CD14-positive monocyte (primary cell): ENCODE data around the gene ISCA2. TPM values are rescaled to one million over a fixed set of nuclear protein-coding genes. Genes with fewer than 3 reads are reported as not detected.

Source experiments
- DNase-seq, 3 donors: peaks; one replicate each; pipeline ENCODE4 v3.0.0-alpha.2; 2011 to 2022
- H2AFZ ChIP-seq: 2 replicates; pipeline ENCODE4 v1.6.0; 2012; ENCODE audit warnings: mild to moderate bottlenecking, low read depth, low read length, inconsistent platforms; ENCODE audit not compliant: insufficient read depth, poor library complexity, severe bottlenecking
- H3K27ac ChIP-seq, 2 donors: 1 replicate in 1 of 2; 2 replicates in 1 of 2; pipeline ENCODE4 v1.5.1; 2012 to 2013; ENCODE audit warnings: low read length in 2 of 2, control low read depth in 1 of 2, inconsistent platforms in 1 of 2, low read depth in 1 of 2, mild to moderate bottlenecking in 1 of 2
- H3K27me3 ChIP-seq, 2 donors: one replicate each; pipeline versions ENCODE4 v1.6.0 to v1.6.1; 2011 to 2013; ENCODE audit warnings: low read length in 2 of 2; ENCODE audit not compliant: control insufficient read depth in 2 of 2, insufficient read depth in 2 of 2
- H3K36me3 ChIP-seq, 2 donors: replicated peaks in 1 of 2; 1 replicate in 1 of 2; 2 replicates in 1 of 2; pipeline versions ENCODE4 v1.5.1 to v1.6.1; 2012 to 2013; ENCODE audit warnings: low read length in 2 of 2, control low read depth in 1 of 2, inconsistent platforms in 1 of 2, mild to moderate bottlenecking in 1 of 2; ENCODE audit not compliant: insufficient read depth in 2 of 2, control insufficient read depth in 1 of 2
- H3K4me1 ChIP-seq, 2 donors: 1 replicate in 1 of 2; 2 replicates in 1 of 2; pipeline versions ENCODE4 v1.5.1 to v1.6.1; 2012 to 2013; ENCODE audit warnings: low read length in 2 of 2, control low read depth in 1 of 2, inconsistent platforms in 1 of 2, mild to moderate bottlenecking in 1 of 2, moderate library complexity in 1 of 2; ENCODE audit not compliant: insufficient read depth in 2 of 2, control insufficient read depth in 1 of 2
- H3K4me2 ChIP-seq: replicated peaks from 2 replicates; pipeline ENCODE3; 2012; ENCODE audit warnings: low read length, moderate library complexity, mild to moderate bottlenecking; ENCODE audit not compliant: poor library complexity, severe bottlenecking; ENCODE audit errors: extremely low read depth
- H3K4me3 ChIP-seq, 3 experiments: fragments of 200-600 bp in 1 of 3; sonication (generic) in 1 of 3; replicated peaks in 1 of 3; 1 replicate in 2 of 3; 2 replicates in 1 of 3; pipeline ENCODE4 v1.5.1; 2011 to 2013; ENCODE audit warnings: low read length in 3 of 3, mild to moderate bottlenecking in 3 of 3, control low read depth in 2 of 3, low read depth in 2 of 3, inconsistent platforms in 1 of 3, moderate library complexity in 1 of 3
- H3K79me2 ChIP-seq: 2 replicates; pipeline ENCODE4 v1.6.0; 2012; ENCODE audit warnings: mild to moderate bottlenecking, control low read depth, inconsistent platforms, low read length, moderate library complexity; ENCODE audit not compliant: insufficient read depth
- H3K9ac ChIP-seq: 2 replicates; pipeline ENCODE4 v1.6.0; 2017; ENCODE audit warnings: low read length, mild to moderate bottlenecking; ENCODE audit not compliant: insufficient read depth, poor library complexity, severe bottlenecking
- H3K9me3 ChIP-seq, 2 donors: replicated peaks in 1 of 2; 1 replicate in 1 of 2; 2 replicates in 1 of 2; pipeline versions ENCODE4 v1.5.1 to v1.6.1; 2012 to 2013; ENCODE audit warnings: low read length in 2 of 2, control low read depth in 1 of 2; ENCODE audit not compliant: control insufficient read depth in 1 of 2, insufficient read depth in 1 of 2
- H4K20me1 ChIP-seq: 2 replicates; pipeline ENCODE4 v1.6.0; 2012; ENCODE audit warnings: mild to moderate bottlenecking, low read length, control low read depth, moderate library complexity; ENCODE audit not compliant: insufficient read depth
- H3K27ac Mint-ChIP-seq, 7 donors: one replicate each; pipeline ENCODE4 v1.8.0; 2020; ENCODE audit warnings: mild to moderate bottlenecking in 7 of 7, mixed read lengths in 7 of 7, moderate library complexity in 6 of 7, inconsistent platforms in 2 of 7
- H3K27me3 Mint-ChIP-seq, 3 donors: one replicate each; pipeline ENCODE4 v1.8.0; 2021 to 2022; ENCODE audit warnings: low read depth in 3 of 3, mild to moderate bottlenecking in 3 of 3, mixed read lengths in 3 of 3, moderate library complexity in 3 of 3, inconsistent platforms in 1 of 3
- H3K36me3 Mint-ChIP-seq, 2 donors: one replicate each; pipeline ENCODE4 v1.8.0; 2020; ENCODE audit warnings: mixed read lengths in 2 of 2, inconsistent platforms in 1 of 2, mild to moderate bottlenecking in 1 of 2
- H3K4me1 Mint-ChIP-seq: one replicate; pipeline ENCODE4 v1.8.0; 2020; ENCODE audit warnings: mild to moderate bottlenecking, mixed read lengths
- H3K4me3 Mint-ChIP-seq, 2 donors: one replicate each; pipeline ENCODE4 v1.8.0; 2020; ENCODE audit warnings: mild to moderate bottlenecking in 2 of 2, mixed read lengths in 2 of 2, moderate library complexity in 1 of 2
- H3K9me3 Mint-ChIP-seq, 7 donors: one replicate each; pipeline ENCODE4 v1.8.0; 2020 to 2022; ENCODE audit warnings: mixed read lengths in 7 of 7, mild to moderate bottlenecking in 6 of 7, moderate library complexity in 6 of 7, inconsistent platforms in 2 of 7
- WGBS: methylation state at CpG from one replicate; pipeline ENCODE4 v1.1.5; 2013; ENCODE audit warnings: missing lambda C conversion rate; ENCODE audit not compliant: insufficient coverage; 5-methylcytosine and 5-hydroxymethylcytosine counted together
- intact Hi-C, 2 donors: fragments of 100-400 bp; cut with micrococcal nuclease; formaldehyde crosslinking; loops; one replicate each; pipeline versions ENCODE4 v1.15.0 to v1.15.1; 2023
- polyA plus RNA-seq, 3 donors: library from polyadenylated mRNA; depleted of rRNA in 1 of 3; unstranded in 2 of 3; stranded (reverse) in 1 of 3; fragments of 300-500 nt in 2 of 3; fragments of >200 nt in 1 of 3; fragmentation: Illumina TruSeq in 2 of 3; gene quantifications; 1 replicate in 2 of 3; 2 replicates in 1 of 3; pipeline ENCODE4 v1.2.3, GENCODE V29; 2012 to 2021
- TF ChIP-seq, protein P1 (sequence below): fragments of 200-600 bp; IDR thresholded peaks from one replicate; pipeline ENCODE4 v1.8.0; 2022; ENCODE audit warnings: antibody characterized with exemption, mild to moderate bottlenecking

ISCA2 gene
- polyA plus RNA-seq, 3 donors = 6.1 to 61.7 (median 55.9) TPM

DNA sequence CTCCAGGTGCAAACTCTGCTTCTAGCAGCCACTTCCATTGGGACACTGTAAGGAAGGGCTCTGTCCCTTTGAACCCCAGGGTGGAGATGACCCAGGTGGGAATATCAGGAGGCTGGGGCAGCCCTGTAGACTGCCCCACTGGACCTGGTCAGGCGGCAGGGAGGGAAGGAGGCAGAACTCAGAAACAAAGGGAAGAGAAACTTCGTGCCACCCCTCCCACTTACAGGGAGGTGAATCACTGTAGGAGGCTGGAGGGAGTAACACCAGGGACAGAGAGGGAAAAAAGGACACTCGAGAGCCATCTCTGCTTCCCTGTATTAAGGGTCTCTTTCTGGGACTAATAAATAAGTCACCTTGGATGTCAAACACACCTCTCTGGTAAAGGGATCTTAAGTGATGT, 37.4 kb downstream of the ISCA2 start:
- no peak overlapping the region for H3K27ac ChIP-seq
- intact Hi-C loops = no loop called here
- H3K4me3 Mint-ChIP-seq = no peak overlapping the region
- no peak overlapping the region for H3K9ac ChIP-seq
- no peak overlapping the region for H3K27ac Mint-ChIP-seq
- H3K36me3 Mint-ChIP-seq = no peaks in the 10 kb centered on the region
- H3K27me3 ChIP-seq = no peaks in the 10 kb centered on the region
- H3K27me3 Mint-ChIP-seq = peaks cover 2 to 3% (median 2%) of the 10 kb centered on the region in 3 donors
- TF ChIP-seq, protein P1, sequence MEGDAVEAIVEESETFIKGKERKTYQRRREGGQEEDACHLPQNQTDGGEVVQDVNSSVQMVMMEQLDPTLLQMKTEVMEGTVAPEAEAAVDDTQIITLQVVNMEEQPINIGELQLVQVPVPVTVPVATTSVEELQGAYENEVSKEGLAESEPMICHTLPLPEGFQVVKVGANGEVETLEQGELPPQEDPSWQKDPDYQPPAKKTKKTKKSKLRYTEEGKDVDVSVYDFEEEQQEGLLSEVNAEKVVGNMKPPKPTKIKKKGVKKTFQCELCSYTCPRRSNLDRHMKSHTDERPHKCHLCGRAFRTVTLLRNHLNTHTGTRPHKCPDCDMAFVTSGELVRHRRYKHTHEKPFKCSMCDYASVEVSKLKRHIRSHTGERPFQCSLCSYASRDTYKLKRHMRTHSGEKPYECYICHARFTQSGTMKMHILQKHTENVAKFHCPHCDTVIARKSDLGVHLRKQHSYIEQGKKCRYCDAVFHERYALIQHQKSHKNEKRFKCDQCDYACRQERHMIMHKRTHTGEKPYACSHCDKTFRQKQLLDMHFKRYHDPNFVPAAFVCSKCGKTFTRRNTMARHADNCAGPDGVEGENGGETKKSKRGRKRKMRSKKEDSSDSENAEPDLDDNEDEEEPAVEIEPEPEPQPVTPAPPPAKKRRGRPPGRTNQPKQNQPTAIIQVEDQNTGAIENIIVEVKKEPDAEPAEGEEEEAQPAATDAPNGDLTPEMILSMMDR = no peak
- DNase-seq = no peak
- H3K4me1 Mint-ChIP-seq = peaks cover 15% of the 10 kb centered on the region
- peaks cover 0 to 3% (median 0%) of the 10 kb centered on the region in 7 donors for H3K9me3 Mint-ChIP-seq
- H3K79me2 ChIP-seq = no peaks in the 10 kb centered on the region
- H4K20me1 ChIP-seq = no peaks in the 10 kb centered on the region
- H3K36me3 ChIP-seq = no peaks in the 10 kb centered on the region
- no CpG with 5 or more reads among the region's 3 CpGs for WGBS
- H3K9me3 ChIP-seq = no peaks in the 10 kb centered on the region
- H3K4me2 ChIP-seq = no peak overlapping the region
- peaks cover 0 to 8% of the 10 kb centered on the region in 2 donors for H3K4me1 ChIP-seq
- peak overlapping the region; percentile 24 for H2AFZ ChIP-seq
- H3K4me3 ChIP-seq = no peak overlapping the region

DNA sequence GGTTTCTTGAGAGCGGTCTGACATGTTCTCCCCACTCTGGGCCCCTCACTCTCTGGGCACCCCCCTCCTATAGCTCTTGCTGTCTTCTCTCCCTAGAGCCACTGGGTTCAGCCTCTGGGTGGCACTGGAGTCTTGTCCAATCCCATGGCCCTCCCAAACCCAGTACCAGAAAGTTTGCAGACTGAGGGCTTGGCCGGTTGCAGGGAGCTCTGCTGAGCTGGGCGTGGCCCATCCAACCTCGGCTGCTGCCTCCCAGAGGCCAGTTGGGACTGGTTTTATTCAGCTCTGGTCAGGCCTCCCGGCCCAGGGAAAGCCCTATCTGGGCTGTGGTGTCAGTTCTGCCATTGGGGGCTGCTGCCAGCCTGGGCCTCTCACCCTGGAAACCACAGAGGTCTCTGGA, 37.9 kb downstream of the ISCA2 start:
- Histone ChIP-seq H3K4me1 (peaks cover 0 to 8% of the 10 kb centered on the region in 2 donors), H2AFZ (peak overlapping the region; percentile 24), H4K20me1 (no peaks in the 10 kb centered on the region), H3K9me3 (no peaks in the 10 kb centered on the region), H3K4me3 (no peak overlapping the region), H3K79me2 (no peaks in the 10 kb centered on the region), H3K36me3 (no peaks in the 10 kb centered on the region), H3K27ac (no peak overlapping the region), H3K4me2 (no peak overlapping the region), H3K9ac (no peak overlapping the region), H3K27me3 (no peaks in the 10 kb centered on the region)
- H3K4me1 Mint-ChIP-seq = peaks cover 15% of the 10 kb centered on the region
- intact Hi-C loops = no loop called here
- H3K36me3 Mint-ChIP-seq = no peaks in the 10 kb centered on the region
- no peak overlapping the region for H3K4me3 Mint-ChIP-seq
- TF ChIP-seq, protein P1 = no peak
- 58% methylated on average over 3 of the region's 5 CpGs for WGBS
- H3K27ac Mint-ChIP-seq = peak overlapping the region in 1 of 7 donors; percentile 33
- peaks cover 1 to 3% (median 2%) of the 10 kb centered on the region in 3 donors for H3K27me3 Mint-ChIP-seq
- H3K9me3 Mint-ChIP-seq = peaks cover 0 to 3% (median 0%) of the 10 kb centered on the region in 7 donors
- no peak for DNase-seq
